NCI-H187 (cell line): Measurements from ENCODE around the gene MT1E.
"Not testable (repeated sequence)": the region's sequence is repeated elsewhere in the genome, so short reads cannot be mapped to it uniquely, and the experiment has no call there.

Experiments used
- DNase-seq, 2 experiments: peaks; one replicate each; lab custom pipeline; 2025; lab: John Stamatoyannopoulos, UW

The MT1E gene

DNA sequence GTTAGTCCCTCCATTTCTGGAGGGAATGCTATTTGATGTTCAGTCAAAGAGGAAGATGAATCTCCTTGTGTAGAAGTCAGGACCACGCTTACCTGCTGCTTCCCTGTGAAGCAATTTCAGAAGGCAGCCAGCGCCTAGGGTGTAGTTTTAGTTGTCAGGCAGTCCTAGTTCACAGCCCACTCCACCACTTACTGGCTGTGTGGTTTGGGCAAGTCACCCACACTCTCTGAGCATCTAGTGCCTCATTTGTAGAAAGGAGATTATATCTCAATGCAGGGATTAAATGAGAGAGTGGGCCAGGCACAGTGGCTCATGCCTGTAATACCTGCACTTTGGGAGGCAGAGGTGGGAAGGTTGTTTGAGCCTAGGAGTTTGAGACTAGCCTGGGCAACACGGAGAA lies 46.6 kb downstream of the MT1E start:
- DNase-seq: not testable (repeated sequence)

DNA sequence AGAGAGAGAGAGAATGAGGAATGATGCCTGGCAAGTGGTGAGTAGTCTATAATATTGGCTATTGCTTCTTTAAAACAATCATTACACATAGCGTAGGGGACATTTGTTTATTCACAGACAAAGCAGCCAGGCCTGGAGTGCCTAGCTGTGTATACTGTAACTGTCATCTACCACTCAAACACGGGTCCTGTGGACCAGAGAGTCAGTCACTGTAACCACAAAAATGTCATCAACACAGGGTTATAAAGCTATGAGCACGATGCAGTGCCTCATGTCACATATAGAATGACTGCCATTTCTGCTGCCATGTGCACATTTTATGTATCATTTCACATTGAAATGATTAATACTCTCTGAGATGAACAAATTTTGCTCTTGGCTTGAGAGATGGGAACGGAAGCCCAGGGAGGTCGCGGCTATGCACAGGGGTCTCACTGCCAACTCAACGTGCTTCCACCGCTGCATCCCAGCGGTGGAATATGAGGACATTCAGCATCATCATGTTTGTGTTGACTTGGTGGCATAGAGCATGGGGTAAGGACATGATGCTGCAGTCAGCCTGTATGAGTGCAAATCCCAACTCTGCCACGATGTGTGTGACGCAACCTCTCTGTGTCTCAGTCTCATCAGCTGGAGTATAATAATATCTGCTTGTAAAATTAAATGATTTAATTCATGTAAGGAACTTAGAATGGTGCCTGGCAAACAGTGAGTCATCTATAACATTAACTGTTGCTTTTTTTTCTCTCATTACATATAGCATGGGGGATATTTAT lies 47.4 kb downstream of the MT1E start:
- no peak for DNase-seq

- DNase-seq: no peak
These were observed 48.3 kb downstream of the MT1E start for GRCh38 chr16:56673921-56674320.

DNA sequence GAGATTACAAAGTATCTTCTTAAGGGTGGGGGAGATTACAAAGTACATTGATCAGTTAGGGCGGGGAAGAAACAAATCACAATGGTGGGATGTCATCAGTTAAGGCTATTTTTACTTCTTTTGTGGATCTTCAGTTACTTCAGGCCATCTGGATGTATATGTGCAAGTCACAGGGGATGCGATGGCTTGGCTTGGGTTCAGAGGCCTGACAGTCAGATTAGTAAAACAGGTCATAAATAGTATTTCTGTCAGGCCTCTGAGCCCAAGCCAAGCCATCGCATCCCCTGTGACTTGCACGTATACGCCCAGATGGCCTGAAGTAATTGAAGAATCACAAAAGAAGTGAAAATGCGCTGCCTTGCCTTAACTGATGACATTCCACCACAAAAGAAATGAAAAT lies 49.0 kb downstream of the MT1E start:
- not testable (repeated sequence) for DNase-seq

DNA sequence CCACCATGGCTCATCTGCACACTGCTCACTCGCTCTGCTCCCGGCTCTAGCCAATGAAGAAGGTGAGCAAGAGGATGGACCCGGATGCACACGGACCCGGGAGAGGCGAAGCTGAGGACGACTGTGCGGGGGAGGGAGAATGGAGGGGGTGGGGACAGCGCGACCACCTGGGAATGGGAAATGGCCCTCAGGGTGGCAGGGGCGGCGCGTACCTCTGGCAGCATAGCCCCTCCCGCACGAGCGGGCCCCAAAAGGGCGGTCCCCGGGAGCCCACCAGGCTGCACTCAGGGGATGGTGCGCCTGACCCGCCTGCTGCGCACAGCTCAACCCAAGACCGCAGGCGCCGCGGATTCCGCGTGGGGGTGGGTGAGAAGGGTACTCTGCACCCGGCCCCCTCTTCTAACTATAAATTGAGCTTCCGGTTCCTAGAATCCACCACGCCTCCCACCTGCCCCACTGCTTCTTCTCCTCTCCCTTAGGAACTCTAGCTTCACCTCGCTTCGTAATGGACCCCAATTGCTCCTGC lies 50.2 kb downstream of the MT1E start:
- no peak for DNase-seq
